HFF-Myc (cell line): ENCODE data around the gene AGT.

Experiments
- DNase-seq: peaks from one replicate; pipeline ENCODE4 v3.0.0-alpha.2; 2011; ENCODE audit warnings: low read depth; ENCODE audit errors: extremely low read depth
- H3K4me3 ChIP-seq: replicated peaks from 2 replicates; pipeline ENCODE4 v1.5.1; 2011; ENCODE audit warnings: low read depth, mild to moderate bottlenecking, control low read depth, low read length
- CTCF ChIP-seq: IDR thresholded peaks from 2 replicates; pipeline ENCODE4 v1.5.1; 2012; ENCODE audit warnings: mild to moderate bottlenecking, low read depth, low read length, control low read depth; ENCODE audit errors: missing control alignments

The AGT gene

GRCh38 chr1:230706887-230707731 is 6.8 kb downstream of the AGT start:
- no peak overlapping the region for H3K4me3 ChIP-seq
- no peak for TF ChIP-seq CTCF
- DNase-seq: no peak

- no peak overlapping the region for H3K4me3 ChIP-seq
- no peak for DNase-seq
- no peak for TF ChIP-seq CTCF
These were observed 7.8 kb downstream of the AGT start for GRCh38 chr1:230706020-230706699.

- H3K4me3 ChIP-seq: no peak overlapping the region
- DNase-seq: no peak
- TF ChIP-seq CTCF: no peak
These were observed 8.5 kb downstream of the AGT start for GRCh38 chr1:230705289-230706019.

- no peak for DNase-seq
- no peak overlapping the region for H3K4me3 ChIP-seq
- TF ChIP-seq CTCF: no peak
These were observed 9.1 kb downstream of the AGT start for GRCh38 chr1:230704830-230705229.

GRCh38 chr1:230703679-230704385 is 10.1 kb downstream of the AGT start:
- no peak overlapping the region for H3K4me3 ChIP-seq
- TF ChIP-seq CTCF: no peak
- no peak for DNase-seq

- DNase-seq: no peak
- TF ChIP-seq CTCF: no peak
- no peak overlapping the region for H3K4me3 ChIP-seq
These were observed 10.8 kb downstream of the AGT start for GRCh38 chr1:230702934-230703678.
